T-helper 2 cell treated with Interferon-gamma antibody and Interleukin-4, amounts not matched to agents 100 ng/mL and 5 ng/mL, for 36 hours (primary cell): Measurements from ENCODE around the gene SLC24A4. TPM values are rescaled to one million over a fixed set of nuclear protein-coding genes. Genes with fewer than 3 reads are reported as not detected.

Source experiments
- intact Hi-C: fragments of 100-400 bp; cut with micrococcal nuclease; formaldehyde crosslinking; loops from one replicate; pipeline ENCODE4 v1.15.1; 2023
- total RNA-seq: library from RNA; stranded (reverse); gene quantifications from 2 replicates; pipeline ENCODE4 v1.2.3, GENCODE V29; 2022

The SLC24A4 gene
- total RNA-seq, 1 donor from 2014 or later: not detected

DNA sequence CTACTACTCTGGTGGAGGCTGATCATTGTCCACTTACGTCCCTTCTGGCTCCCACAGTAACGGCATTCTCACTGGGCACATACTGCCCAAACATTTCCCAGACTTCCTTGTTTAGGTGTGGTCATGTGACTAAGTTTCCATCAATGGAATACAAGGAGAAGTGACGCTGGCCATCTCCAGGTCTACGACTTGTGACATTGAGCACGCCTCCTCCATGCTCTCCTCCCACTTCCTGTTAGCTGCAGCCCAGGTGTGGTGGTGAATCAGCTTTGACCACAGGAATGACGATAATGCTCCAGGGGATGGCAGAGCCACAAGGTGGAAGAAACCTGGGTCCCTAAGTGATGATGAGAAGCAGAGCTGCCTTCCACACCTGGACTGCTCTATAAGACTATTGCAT is 6.0 kb upstream of the SLC24A4 start:
- intact Hi-C loops: no loop called here

- intact Hi-C loops: no loop called here
These were observed 5.5 kb upstream of the SLC24A4 start for GRCh38 chr14:92317511-92317910.

DNA sequence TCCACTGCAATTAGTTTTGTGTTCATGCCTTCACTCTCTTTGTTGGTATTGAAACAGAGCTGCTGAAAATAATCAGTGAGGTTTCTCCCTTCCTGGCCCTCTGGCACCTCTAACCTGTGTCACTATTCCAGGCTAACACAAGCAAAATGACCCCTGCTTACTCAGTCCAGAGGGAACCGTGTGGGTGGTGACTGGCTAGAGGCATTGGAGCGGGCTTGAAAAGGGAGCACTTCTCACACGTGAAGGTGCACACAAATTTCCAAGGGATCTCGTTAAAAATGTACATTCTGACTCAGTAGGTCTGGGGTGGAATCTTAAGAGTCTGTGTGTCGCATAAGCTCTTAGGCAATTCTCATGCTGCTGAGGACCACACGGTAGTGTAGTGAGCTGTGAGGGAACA is 1.3 kb upstream of the SLC24A4 start:
- intact Hi-C loops: no loop called here

- intact Hi-C loops: no loop called here
These were observed 449 bp upstream of the SLC24A4 start for GRCh38 chr14:92322516-92322915.

GRCh38 chr14:92323916-92324818 is 1.2 kb downstream of the SLC24A4 start:
- intact Hi-C loops: no loop called here

- intact Hi-C loops: no loop called here
These were observed 2.9 kb downstream of the SLC24A4 start for GRCh38 chr14:92325835-92326234.

DNA sequence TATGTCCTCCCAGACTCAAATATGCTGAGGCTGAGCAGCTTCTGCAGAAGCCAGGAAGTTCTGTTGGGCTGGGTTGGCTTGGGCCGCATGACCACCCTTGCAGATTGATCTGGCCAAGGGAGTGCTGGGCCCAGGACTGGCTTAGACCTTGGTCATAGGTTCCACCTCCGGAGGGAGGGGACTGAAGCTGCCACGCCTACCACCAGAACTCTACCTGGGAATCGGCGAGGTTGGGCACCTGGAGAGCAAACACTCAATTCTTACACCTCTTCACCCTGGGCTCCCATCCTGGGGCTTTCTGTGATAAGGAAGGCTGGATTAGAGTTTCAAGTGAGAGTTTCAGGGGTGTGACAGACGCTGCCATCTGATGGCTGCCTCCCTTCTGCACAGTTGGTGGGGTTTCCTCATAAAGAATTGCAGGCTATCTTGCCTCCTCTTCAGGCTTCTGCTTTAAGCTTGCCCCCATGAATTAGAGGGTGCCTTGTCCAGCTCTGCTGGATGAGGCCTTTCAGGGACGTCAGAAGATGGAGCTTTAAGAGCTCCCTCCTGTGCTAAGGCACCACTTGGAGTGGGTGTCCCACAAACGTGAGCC is 5.8 kb downstream of the SLC24A4 start:
- intact Hi-C loops: no loop called here

DNA sequence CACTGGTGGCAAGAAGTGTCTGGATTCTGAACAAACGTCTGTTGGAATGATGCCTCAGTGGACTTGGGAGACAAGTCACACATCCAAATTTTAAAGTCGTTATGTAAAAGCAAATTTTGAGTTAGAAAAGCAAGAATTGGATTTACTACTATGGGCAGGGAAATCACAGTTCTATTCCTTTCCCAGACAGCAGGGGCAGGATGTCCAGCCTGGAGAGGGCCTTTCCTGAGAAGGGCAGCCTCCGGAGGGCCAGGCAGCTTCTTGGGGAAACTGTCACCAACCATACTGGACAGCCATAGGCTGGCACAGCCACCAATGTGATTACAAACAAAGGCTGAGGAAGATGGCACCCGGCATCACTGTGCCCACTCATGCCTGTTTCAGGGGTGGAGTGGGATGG is 11.1 kb downstream of the SLC24A4 start:
- intact Hi-C loops: no loop called here

- intact Hi-C loops: no loop called here
These were observed 13.4 kb downstream of the SLC24A4 start for GRCh38 chr14:92336363-92336762.

GRCh38 chr14:92339426-92339825 is 16.5 kb downstream of the SLC24A4 start:
- intact Hi-C loops: no loop called here

GRCh38 chr14:92340071-92340470 is 17.1 kb downstream of the SLC24A4 start:
- intact Hi-C loops: no loop called here

DNA sequence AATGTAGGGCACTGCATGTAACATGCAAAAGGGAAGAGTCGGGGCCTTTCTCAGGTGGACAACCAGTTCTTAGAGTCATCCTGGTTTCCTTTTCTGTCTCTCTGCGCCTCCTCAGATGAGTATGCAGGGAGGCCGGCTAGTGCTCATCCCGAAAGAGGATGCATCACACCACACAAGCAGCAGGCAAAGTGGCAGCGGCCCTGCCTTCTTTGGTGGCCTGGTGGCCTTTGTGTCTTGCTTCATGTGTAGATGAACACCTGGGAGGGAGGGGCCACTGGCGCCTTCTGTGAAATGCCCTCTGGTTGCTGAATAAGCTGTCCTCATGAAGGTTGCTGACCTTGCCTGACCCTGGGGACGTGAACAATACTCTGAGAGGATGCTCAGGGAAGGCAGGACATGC is 18.0 kb downstream of the SLC24A4 start:
- intact Hi-C loops: no loop called here

GRCh38 chr14:92341791-92342190 is 18.8 kb downstream of the SLC24A4 start:
- intact Hi-C loops: no loop called here

DNA sequence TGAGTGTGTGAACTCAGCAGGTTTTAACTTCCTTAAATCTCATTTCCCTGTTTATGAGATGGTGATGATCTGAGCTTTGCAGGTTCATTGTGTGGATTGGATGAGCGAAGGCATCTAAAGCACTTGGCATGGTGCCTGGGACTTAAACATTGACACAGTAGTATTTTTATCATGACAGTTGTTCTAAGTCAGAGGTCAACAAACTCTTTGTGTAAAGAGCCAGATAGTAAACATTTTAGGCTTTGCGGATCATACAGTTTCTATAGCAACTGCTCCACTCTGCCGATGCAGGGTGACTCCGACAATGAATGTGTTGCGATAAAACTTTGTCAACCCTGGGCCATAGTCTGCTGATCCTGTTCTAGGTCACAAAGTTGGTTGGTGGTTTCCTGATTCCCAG is 25.2 kb downstream of the SLC24A4 start:
- intact Hi-C loops: no loop called here

DNA sequence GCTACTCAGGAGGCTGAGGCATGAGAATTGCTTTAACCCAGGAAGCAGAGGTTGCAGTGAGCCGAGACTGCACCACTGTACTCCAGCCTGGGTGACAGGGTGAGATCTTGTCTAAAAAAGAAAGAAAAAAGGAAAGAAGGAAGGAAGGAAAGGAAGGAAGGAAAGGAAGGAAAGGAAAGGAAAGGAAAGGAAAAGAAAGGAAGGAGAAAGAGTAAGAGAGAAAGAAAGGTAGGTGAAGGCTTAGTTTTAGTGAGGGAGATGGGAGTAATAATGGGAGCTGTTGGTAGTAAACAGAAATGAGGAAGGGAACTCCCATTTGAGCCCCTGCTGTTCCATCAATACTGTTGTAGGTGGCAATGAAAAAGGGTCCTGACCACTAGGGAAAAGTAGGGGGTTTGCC is 28.8 kb downstream of the SLC24A4 start:
- intact Hi-C loops: no loop called here

- intact Hi-C loops: no loop called here
These were observed 29.4 kb downstream of the SLC24A4 start for GRCh38 chr14:92352158-92352985.

DNA sequence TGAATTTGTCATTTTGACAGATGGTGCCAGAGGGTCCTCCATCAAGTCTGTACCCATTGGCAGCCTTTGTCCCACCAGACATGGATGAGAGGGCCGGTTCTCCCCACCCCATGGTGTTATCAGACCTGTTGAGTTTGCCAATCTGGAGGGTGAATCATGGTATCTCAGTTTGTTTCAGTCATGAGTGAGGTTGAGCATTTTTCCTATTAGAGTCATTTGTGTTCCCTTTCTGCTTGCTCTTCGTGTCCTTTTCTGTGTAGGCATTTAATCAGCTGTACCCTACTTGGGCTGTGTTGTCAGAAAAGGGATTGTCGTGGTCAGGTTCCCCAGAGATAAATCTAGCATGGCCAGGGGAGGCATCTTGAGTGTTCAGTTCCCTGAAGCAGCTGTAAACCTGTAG is 30.5 kb downstream of the SLC24A4 start:
- intact Hi-C loops: no loop called here

GRCh38 chr14:92356677-92357076 is 33.7 kb downstream of the SLC24A4 start:
- intact Hi-C loops: no loop called here

- intact Hi-C loops: no loop called here
These were observed 37.8 kb downstream of the SLC24A4 start for GRCh38 chr14:92360651-92361370.

DNA sequence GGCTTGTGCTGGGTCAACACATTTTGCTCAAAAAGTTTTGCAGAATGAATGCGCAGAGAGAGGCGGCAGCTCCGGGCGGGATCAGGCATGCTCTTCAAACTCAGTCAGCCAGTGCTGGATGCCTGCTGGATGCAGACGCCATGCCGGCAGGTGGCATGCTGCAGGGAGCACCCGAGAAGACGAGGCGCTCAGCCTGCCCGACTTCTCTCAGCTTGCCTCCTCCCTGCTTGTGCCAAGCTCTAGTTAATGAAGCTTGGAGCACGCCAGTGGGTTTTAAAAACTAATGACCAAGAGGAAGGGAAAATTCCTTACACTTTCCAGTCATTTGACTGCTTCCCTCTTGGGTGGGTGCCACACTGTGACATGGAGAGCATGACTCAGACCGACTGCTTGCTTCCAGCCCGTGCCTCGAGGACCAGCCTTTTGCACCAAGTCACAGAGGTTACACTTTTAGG is 39.8 kb downstream of the SLC24A4 start:
- intact Hi-C loops: no loop called here

DNA sequence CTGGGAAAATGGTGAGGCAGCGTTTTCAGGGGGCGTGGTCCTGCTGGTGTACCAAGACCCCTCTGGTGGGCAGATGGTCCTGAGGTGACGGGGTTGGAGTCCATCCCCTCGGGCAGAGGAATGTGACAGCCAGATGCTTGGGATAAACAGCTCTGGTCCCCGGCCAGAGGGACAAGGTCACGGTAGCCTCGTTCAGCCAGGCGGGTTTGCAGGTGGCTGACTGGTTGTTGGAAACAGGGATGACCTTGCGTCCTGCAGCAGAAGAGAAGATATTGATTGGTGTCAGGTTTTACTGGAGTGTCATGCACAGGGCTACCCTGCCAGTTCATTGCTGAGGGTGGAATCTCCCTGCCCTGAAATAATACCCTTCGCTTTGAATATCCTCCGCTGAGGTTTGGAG is 43.3 kb downstream of the SLC24A4 start:
- intact Hi-C loops: no loop called here
